ENCODE results near the gene DSP. TPM values are rescaled to one million over a fixed set of nuclear protein-coding genes. Genes with fewer than 3 reads are reported as not detected.

DSP gene
- total and polyA plus RNA-seq, 4 experiments from 2014 or later: not detected

DNA sequence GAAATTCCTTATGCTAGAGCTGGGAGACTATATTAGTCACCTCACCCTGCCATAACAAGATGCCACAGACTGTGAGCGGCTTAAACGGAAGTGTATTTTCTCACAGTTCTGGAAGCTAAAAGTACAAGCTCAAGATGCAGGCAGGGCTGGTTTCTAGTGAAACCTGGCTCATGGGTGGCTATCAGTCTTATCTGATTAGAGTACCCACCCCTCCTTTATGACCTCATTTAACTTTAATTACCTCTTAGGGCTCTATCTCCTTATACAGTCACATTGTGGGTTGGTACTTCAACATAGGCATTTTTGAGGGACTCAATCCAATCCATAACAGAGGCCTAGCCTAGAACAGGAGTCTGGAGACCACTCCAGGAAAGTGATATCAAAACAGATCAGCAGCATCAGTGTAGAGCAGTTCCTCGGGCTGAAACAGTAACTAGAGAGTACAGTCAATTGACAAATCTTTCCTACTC, 46.2 kb downstream of the DSP start:
- H3K4me1 ChIP-seq (ENCODE audit: insufficient read depth, low read length): peaks cover 30% of the 10 kb centered on the region
- H3K4me3 Mint-ChIP-seq: peak overlapping the region in 3 of 8 donors; percentile 37 to 46 (median 43)
- intact Hi-C loops (cut with micrococcal nuclease): no loop called here
- peaks cover 0 to 11% of the 10 kb centered on the region in 2 donors for H3K36me3 Mint-ChIP-seq
- H3K27me3 ChIP-seq (ENCODE audit: insufficient read depth, low read length): peaks cover under 1% of the 10 kb centered on the region
- ChIA-PET CTCF (ENCODE audit: partially characterized antibody) (interaction anchor here (1.4 kb wide), 1 partner anchor 307 kb away, joined by 3 read pairs; no protein-coding TSS in a partner anchor), POLR2A (ENCODE audit: partially characterized antibody) (interaction anchor here (0.6 kb wide), 1 partner anchor 506 kb away, joined by 4 read pairs; no protein-coding TSS in a partner anchor)
- DNase-seq: no peak
- H3K27me3 Mint-ChIP-seq: peaks cover 0 to 14% of the 10 kb centered on the region in 2 donors
- no peaks in the 10 kb centered on the region for H3K9me3 ChIP-seq (ENCODE audit: control insufficient read depth in 1 of 2, low read length in 2 of 2)
- H3K27ac ChIP-seq (ENCODE audit: low read depth, low read length): no peak overlapping the region
- H3K36me3 ChIP-seq (ENCODE audit: insufficient read depth, low read length): no peaks in the 10 kb centered on the region
- peak overlapping the region in 4 of 7 donors; percentile 20 to 87 (median 57) for H3K27ac Mint-ChIP-seq
- H3K4me3 ChIP-seq (ENCODE audit: low read length in 2 of 2): no peak overlapping the region
- peaks cover 34 to 41% (median 38%) of the 10 kb centered on the region in 4 donors for H3K4me1 Mint-ChIP-seq
- H3K9me3 Mint-ChIP-seq: peaks cover 0 to 4% (median 0%) of the 10 kb centered on the region in 8 donors

DNA sequence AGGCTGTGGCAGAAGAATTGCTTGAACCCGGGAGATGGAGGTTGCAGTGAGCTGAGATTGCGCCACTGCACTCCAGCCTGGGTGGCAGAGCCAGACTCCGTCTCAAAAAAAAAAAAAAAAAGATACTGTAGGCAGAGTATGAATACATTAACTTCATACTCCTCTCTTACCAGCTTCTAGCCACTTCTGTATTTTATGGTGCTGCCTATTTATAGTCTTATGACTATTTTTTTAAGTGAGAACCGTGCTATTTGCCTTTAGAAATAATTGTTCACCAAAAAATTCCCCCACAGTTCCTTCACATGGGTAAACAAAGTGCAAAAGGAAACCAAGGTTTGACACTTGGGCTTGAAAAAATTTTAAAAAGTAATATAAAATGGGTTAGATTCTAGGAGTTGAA, 47.0 kb downstream of the DSP start:
- H3K4me3 ChIP-seq (ENCODE audit: low read length in 2 of 2): no peak overlapping the region
- Mint-ChIP-seq H3K27ac (peak overlapping the region in 1 of 7 donors; percentile 31), H3K4me3 (no peak overlapping the region), H3K9me3 (peaks cover 0 to 4% (median 0%) of the 10 kb centered on the region in 8 donors), H3K36me3 (peaks cover 0 to 17% of the 10 kb centered on the region in 2 donors), H3K4me1 (peaks cover 40 to 48% (median 45%) of the 10 kb centered on the region in 4 donors), H3K27me3 (peaks cover 0 to 8% of the 10 kb centered on the region in 2 donors)
- ChIA-PET CTCF (ENCODE audit: partially characterized antibody) (interaction anchor here (1.4 to 2.0 kb wide), 3 partner anchors 27 to 308 kb away, joined by 3 to 7 read pairs (median 5); no protein-coding TSS in a partner anchor), POLR2A (ENCODE audit: partially characterized antibody) (interaction anchor here (0.6 kb wide), 1 partner anchor 312 kb away, joined by 3 read pairs; no protein-coding TSS in a partner anchor)
- intact Hi-C loops (cut with micrococcal nuclease): no loop called here
- H3K36me3 ChIP-seq (ENCODE audit: insufficient read depth, low read length): no peaks in the 10 kb centered on the region
- H3K27me3 ChIP-seq (ENCODE audit: insufficient read depth, low read length): no peaks in the 10 kb centered on the region
- H3K9me3 ChIP-seq (ENCODE audit: control insufficient read depth in 1 of 2, low read length in 2 of 2): no peaks in the 10 kb centered on the region
- peaks cover 31% of the 10 kb centered on the region for H3K4me1 ChIP-seq (ENCODE audit: insufficient read depth, low read length)
- no peak for DNase-seq
- no peak overlapping the region for H3K27ac ChIP-seq (ENCODE audit: low read depth, low read length)

DNA sequence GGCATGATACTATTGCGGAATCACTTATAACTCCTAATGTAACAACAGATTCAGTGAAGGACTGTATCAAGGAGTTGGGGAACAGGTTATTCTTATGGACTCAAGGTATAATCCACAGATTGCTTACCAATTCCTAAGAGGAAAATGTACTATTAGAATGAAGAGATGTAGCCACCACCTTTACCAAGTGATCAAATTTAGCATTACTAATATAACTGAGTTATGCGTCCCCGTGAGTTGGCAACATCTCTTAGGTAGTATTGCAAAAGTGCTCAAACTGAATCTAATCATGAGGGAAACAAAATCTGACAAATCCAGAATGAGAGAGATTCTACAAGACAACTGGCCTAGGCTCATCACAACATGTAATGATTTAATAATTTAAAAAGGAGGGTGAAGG, 47.8 kb downstream of the DSP start:
- Mint-ChIP-seq H3K36me3 (peaks cover 0 to 19% of the 10 kb centered on the region in 2 donors), H3K4me3 (peak overlapping the region; percentile 99 to 100 (median 99)), H3K27ac (peak overlapping the region; percentile 89 to 99 (median 96)), H3K9me3 (peaks cover 0 to 4% (median 0%) of the 10 kb centered on the region in 8 donors), H3K4me1 (peaks cover 40 to 48% (median 45%) of the 10 kb centered on the region in 4 donors), H3K27me3 (peaks cover 0 to 8% of the 10 kb centered on the region in 2 donors)
- CTCF ChIA-PET (ENCODE audit: partially characterized antibody): interaction anchor here (1.1 to 3.1 kb wide), 6 partner anchors 8 to 313 kb away, joined by 3 to 16 read pairs (median 6); no protein-coding TSS in a partner anchor
- Histone ChIP-seq H3K27ac (ENCODE audit: low read depth, low read length) (peak overlapping the region; percentile 64), H3K27me3 (ENCODE audit: insufficient read depth, low read length) (no peaks in the 10 kb centered on the region), H3K9me3 (ENCODE audit: control insufficient read depth in 1 of 2, low read length in 2 of 2) (no peaks in the 10 kb centered on the region), H3K4me3 (ENCODE audit: low read length in 2 of 2) (no peak overlapping the region), H3K4me1 (ENCODE audit: insufficient read depth, low read length) (peaks cover 31% of the 10 kb centered on the region), H3K36me3 (ENCODE audit: insufficient read depth, low read length) (no peaks in the 10 kb centered on the region)
- POLR2A ChIA-PET (ENCODE audit: partially characterized antibody): interaction anchor here (1.1 to 1.4 kb wide), 3 partner anchors 18 to 276 kb away, joined by 4 to 8 read pairs (median 7); partner anchors contain the start of genes CAGE1, RIOK1 and SSR1
- intact Hi-C loops (cut with micrococcal nuclease): no loop called here
- no peak for DNase-seq

DNA sequence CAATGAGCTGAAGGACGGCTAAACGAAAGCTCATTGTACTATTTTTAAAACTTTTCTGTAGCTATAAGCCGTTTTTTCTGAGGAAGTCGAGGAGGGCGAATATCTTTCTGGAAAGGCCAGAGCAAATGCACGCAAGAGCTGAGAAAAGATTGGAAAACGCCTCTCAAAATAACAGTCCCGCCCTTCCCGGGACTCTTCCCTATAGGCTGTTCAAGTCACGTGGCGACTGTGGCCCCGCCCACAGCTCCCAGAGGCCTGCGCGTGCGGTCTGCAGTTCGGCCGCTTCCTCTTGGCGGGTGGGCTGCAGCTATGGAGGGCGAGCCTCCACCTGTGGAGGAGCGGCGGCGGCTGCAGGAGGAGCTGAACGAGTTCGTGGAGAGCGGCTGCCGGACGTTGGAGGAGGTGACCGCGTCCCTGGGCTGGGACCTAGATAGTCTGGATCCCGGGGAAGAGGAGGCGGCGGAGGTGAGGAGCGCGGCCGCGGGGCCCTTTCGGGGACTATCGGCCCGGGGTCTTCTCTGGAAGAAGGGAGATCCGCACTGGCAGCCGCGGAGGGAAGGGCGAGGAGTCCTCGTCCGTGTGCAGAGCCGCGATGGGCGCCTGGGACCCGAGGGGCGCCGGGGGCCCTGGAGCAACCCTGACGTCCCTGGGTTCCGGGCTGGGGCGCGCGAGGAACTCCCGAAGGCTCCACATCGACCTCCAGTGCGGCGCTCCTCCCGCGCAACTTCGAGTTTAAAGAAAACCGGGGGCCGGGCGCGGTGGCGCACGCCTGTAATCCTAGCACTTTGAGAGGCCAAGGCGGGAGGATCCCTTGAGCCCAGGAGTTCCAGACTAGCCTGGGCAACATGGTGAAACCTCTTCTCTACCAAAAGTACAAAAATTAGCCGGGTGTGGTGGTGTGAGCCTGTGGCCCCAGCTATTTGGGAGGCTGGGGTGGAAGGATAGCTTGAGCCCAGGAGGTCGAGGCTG, 48.8 kb downstream of the DSP start, which contains the start of gene SNRNP48:
SNRNP48 (plus strand) TSS at position 250 of the 969 bp plus-strand sequence; CDS start at position 310, 60 bp downstream.
- Mint-ChIP-seq H3K9me3 (peaks cover 0 to 2% (median 0%) of the 10 kb centered on the region in 8 donors), H3K27ac (peak within 1 kb of the TSS; percentile 89 to 99 (median 96)), H3K4me3 (peak within 1 kb of the TSS; percentile 99 to 100 (median 99)), H3K27me3 (no peaks in the 10 kb centered on the region), H3K36me3 (peaks cover 4 to 25% of the 10 kb centered on the region in 2 donors), H3K4me1 (peaks cover 37 to 48% (median 44%) of the 10 kb centered on the region in 4 donors)
- H3K27me3 ChIP-seq (ENCODE audit: insufficient read depth, low read length): no peaks in the 10 kb centered on the region
- CTCF ChIA-PET (ENCODE audit: partially characterized antibody): interaction anchor here (1.1 to 3.1 kb wide), 7 partner anchors 9 to 314 kb away, joined by 3 to 16 read pairs (median 5); no protein-coding TSS in a partner anchor
- peaks cover 31% of the 10 kb centered on the region for H3K4me1 ChIP-seq (ENCODE audit: insufficient read depth, low read length)
- H3K36me3 ChIP-seq (ENCODE audit: insufficient read depth, low read length): peaks cover 6% of the 10 kb centered on the region
- H3K27ac ChIP-seq (ENCODE audit: low read depth, low read length): peak within 1 kb of the TSS; percentile 64
- POLR2A ChIA-PET (ENCODE audit: partially characterized antibody): interaction anchor here (1.0 to 1.4 kb wide), 4 partner anchors 17 to 474 kb away, joined by 4 to 8 read pairs (median 6); partner anchors contain the start of genes BLOC1S5, CAGE1, RIOK1 and SSR1
- intact Hi-C loops (cut with micrococcal nuclease): loop anchor here (1.0 to 10.0 kb wide), 4 partner anchors 201 to 512 kb away; partner anchors contain the start of genes BLOC1S5, CAGE1, EEF1E1 and RIOK1
- H3K4me3 ChIP-seq (ENCODE audit: low read length in 2 of 2): peak within 1 kb of the TSS; percentile 45 to 56
- DNase-seq: peak; percentile 85 to 92 (median 87)
- H3K9me3 ChIP-seq (ENCODE audit: control insufficient read depth in 1 of 2, low read length in 2 of 2): no peaks in the 10 kb centered on the region

DNA sequence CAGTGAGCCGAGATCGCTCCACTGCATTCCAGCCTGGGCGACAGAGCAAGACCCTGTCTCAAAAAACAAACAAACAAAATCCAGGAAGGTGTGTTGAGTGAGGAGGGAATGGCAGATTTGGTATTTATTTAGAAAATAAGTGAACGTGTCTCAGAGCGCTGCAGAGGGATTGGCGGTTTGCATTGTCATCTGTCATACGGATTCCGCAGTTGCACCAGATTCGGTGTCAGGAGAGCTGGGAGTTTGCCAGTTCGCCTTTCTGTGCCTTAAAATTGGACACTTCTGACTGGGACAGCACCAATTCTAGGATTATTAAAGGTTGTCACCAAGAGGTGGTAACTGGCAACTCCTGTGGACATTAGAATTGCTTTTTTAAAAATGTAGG, 49.4 kb downstream of the DSP start:
- H3K36me3 Mint-ChIP-seq: peaks cover 4 to 31% of the 10 kb centered on the region in 2 donors
- POLR2A ChIA-PET (ENCODE audit: partially characterized antibody): no interaction called here
- peak overlapping the region; percentile 99 to 100 (median 99) for H3K4me3 Mint-ChIP-seq
- Histone ChIP-seq H3K27ac (ENCODE audit: low read depth, low read length) (peak overlapping the region; percentile 64), H3K9me3 (ENCODE audit: control insufficient read depth in 1 of 2, low read length in 2 of 2) (no peaks in the 10 kb centered on the region), H3K36me3 (ENCODE audit: insufficient read depth, low read length) (peaks cover 6% of the 10 kb centered on the region), H3K4me1 (ENCODE audit: insufficient read depth, low read length) (peaks cover 31% of the 10 kb centered on the region), H3K27me3 (ENCODE audit: insufficient read depth, low read length) (no peaks in the 10 kb centered on the region), H3K4me3 (ENCODE audit: low read length in 2 of 2) (peak overlapping the region; percentile 45 to 56)
- CTCF ChIA-PET (ENCODE audit: partially characterized antibody): interaction anchor here (1.9 to 3.1 kb wide), 2 partner anchors 26 to 315 kb away, joined by 5 to 16 read pairs; no protein-coding TSS in a partner anchor
- H3K27me3 Mint-ChIP-seq: no peaks in the 10 kb centered on the region
- DNase-seq: no peak
- H3K4me1 Mint-ChIP-seq: peaks cover 37 to 48% (median 44%) of the 10 kb centered on the region in 4 donors
- H3K9me3 Mint-ChIP-seq: peaks cover 0 to 2% (median 0%) of the 10 kb centered on the region in 8 donors
- H3K27ac Mint-ChIP-seq: peak overlapping the region; percentile 87 to 99 (median 92)
- intact Hi-C loops (cut with micrococcal nuclease): loop anchor here (1.0 to 10.0 kb wide), 4 partner anchors 202 to 511 kb away; partner anchors contain the start of genes BLOC1S5, CAGE1, EEF1E1 and RIOK1

DNA sequence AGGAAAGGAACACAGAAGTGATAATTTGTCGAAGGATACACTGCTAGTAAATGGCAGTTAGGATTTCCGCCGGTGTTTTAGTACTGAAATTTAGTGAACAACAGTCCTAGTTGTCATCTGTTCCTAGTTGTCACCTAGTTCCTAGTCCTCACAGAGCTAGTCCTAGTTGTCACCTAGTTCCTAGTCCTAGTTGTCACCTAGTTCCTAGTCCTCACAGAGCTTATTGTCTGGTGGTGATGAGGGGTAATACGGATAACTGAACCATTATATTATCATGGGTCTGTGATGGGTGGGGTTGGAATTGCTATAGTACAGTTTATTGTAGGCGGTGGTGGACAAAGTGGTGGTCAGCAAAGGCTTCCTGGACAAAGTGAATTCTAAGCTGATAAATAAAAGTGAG, 50.3 kb downstream of the DSP start:
- peaks cover 31% of the 10 kb centered on the region for H3K4me1 ChIP-seq (ENCODE audit: insufficient read depth, low read length)
- intact Hi-C loops (cut with micrococcal nuclease): loop anchor here (10.0 kb wide), 1 partner anchor 473 kb away; the partner anchor contains the start of gene BLOC1S5
- no peak overlapping the region for H3K27ac ChIP-seq (ENCODE audit: low read depth, low read length)
- peaks cover 0 to 2% (median 0%) of the 10 kb centered on the region in 8 donors for H3K9me3 Mint-ChIP-seq
- H3K9me3 ChIP-seq (ENCODE audit: control insufficient read depth in 1 of 2, low read length in 2 of 2): no peaks in the 10 kb centered on the region
- no peaks in the 10 kb centered on the region for H3K27me3 Mint-ChIP-seq
- no peak for DNase-seq
- POLR2A ChIA-PET (ENCODE audit: partially characterized antibody): no interaction called here
- CTCF ChIA-PET (ENCODE audit: partially characterized antibody): interaction anchor here (1.9 to 3.1 kb wide), 2 partner anchors 25 to 316 kb away, joined by 5 to 16 read pairs; no protein-coding TSS in a partner anchor
- no peaks in the 10 kb centered on the region for H3K27me3 ChIP-seq (ENCODE audit: insufficient read depth, low read length)
- H3K36me3 ChIP-seq (ENCODE audit: insufficient read depth, low read length): peaks cover 13% of the 10 kb centered on the region
- no peak overlapping the region for H3K4me3 ChIP-seq (ENCODE audit: low read length in 2 of 2)
- peaks cover 4 to 39% of the 10 kb centered on the region in 2 donors for H3K36me3 Mint-ChIP-seq
- H3K4me3 Mint-ChIP-seq: peak overlapping the region; percentile 21 to 100 (median 65)
- H3K27ac Mint-ChIP-seq: peak overlapping the region in 6 of 7 donors; percentile 0 to 76 (median 18)
- peaks cover 37 to 51% (median 44%) of the 10 kb centered on the region in 4 donors for H3K4me1 Mint-ChIP-seq

Measured in CD4-positive, alpha-beta memory T cell (primary cell).